Measurements from ENCODE around the gene PPP1R7.
A peak's percentile ranks its signal among the peaks of the same experiment; 100 is the strongest.
"Not testable (repeated sequence)": the region's sequence is repeated elsewhere in the genome, so short reads cannot be mapped to it uniquely, and the experiment has no call there.

Gene PPP1R7, protein sequence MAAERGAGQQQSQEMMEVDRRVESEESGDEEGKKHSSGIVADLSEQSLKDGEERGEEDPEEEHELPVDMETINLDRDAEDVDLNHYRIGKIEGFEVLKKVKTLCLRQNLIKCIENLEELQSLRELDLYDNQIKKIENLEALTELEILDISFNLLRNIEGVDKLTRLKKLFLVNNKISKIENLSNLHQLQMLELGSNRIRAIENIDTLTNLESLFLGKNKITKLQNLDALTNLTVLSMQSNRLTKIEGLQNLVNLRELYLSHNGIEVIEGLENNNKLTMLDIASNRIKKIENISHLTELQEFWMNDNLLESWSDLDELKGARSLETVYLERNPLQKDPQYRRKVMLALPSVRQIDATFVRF

DNA sequence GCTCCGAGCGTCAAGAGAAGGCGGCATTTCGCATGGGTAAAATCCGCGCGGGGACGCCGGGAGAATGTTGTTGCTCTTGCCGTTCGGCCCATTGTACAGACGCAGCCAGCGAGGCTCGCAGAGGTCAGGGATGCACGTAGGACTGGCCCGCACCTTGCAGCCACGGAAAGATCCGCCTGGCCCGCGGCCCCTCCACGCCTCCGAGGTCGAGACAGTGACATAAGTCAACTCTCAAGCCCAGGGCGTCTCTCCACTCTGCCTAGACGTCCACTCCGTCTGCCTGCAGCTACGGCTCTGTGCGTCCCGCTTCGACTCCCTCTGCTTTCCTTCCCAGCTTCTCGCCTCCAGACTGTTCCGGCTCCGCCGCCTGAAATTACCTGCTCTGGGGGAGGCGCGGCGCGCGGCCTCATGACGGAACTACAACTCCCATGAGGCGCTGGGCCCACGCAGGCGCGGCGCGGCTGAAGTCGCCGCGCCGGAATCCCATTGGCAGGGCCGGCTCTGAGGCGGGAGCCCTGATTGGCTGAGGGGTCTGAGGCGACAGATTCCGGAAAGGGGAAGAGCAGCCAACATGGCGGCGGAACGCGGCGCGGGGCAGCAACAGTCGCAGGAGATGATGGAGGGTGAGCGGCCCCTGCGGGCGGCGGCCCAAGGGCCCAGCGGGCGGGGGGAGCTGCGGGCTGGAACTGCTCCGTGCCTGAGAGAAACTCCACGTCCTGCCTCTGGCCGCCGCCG is at the start of gene PPP1R7:
TSS of gene PPP1R7 (plus strand) at position 543 of the 735 bp plus-strand sequence. CDS start at position 572, 29 bp downstream.
- peak; percentile 90 for DNase-seq

DNA sequence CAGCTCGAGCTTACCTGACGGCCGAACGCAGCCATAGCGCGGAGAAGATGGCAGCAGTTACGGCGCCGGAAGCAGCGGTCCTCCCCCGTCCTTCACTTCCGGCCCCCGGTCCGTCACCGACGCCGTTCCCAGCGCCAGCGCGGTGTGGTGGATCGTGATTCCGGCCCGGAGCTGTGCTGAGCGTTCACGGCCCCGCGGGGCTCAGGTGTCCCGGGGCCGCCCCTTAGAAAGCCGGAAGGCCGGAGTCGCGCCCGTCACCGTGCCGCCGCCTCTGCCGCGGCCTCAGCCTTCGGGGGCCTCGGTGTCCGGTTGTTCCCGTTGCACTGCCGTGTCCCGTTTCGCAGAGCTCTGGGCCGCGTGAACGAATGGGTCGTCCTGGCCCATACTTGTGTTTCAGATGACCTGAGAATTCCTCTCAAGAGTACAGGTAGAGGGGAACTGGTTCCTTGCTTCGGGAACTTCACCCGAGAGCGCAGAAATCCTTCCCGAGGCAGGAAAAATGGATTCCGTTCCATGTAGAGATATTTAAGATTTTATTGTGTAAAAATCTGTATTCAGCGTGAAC is 47.9 kb upstream of the PPP1R7 start, which contains the start of gene MTERF4:
TSS of gene MTERF4 (minus strand) at position 49 of the 565 bp plus-strand sequence. CDS start at position 35, 14 bp downstream.
- DNase-seq: peak; percentile 86

DNA sequence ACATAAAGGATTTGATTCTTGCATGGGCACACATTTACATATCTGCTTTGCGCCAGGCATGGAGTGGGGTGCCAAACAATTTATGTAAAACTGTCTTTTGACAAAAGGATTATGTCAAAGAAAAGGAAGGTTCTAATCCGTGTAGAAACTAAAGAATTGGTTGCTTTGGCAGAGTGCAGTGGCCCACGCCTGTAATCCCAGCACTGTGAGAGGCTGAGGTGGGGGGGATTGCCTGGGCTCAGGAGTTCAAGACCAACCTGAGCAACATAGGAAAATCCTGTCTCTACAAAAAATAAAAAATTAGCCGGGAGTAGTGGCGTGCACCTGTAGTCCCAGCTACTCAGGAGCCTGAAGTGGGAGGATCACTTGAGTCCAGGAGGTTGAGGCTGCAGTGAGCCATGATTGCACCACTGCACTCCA is 47.1 kb upstream of the PPP1R7 start:
- DNase-seq: no peak

- DNase-seq: not testable (repeated sequence)
These were observed 45.7 kb upstream of the PPP1R7 start for GRCh38 chr2:241104611-241105010.

- DNase-seq: no peak
These were observed 44.6 kb upstream of the PPP1R7 start for GRCh38 chr2:241105641-241106040.

- DNase-seq: no peak
These were observed 43.1 kb upstream of the PPP1R7 start for GRCh38 chr2:241107031-241107783.

DNA sequence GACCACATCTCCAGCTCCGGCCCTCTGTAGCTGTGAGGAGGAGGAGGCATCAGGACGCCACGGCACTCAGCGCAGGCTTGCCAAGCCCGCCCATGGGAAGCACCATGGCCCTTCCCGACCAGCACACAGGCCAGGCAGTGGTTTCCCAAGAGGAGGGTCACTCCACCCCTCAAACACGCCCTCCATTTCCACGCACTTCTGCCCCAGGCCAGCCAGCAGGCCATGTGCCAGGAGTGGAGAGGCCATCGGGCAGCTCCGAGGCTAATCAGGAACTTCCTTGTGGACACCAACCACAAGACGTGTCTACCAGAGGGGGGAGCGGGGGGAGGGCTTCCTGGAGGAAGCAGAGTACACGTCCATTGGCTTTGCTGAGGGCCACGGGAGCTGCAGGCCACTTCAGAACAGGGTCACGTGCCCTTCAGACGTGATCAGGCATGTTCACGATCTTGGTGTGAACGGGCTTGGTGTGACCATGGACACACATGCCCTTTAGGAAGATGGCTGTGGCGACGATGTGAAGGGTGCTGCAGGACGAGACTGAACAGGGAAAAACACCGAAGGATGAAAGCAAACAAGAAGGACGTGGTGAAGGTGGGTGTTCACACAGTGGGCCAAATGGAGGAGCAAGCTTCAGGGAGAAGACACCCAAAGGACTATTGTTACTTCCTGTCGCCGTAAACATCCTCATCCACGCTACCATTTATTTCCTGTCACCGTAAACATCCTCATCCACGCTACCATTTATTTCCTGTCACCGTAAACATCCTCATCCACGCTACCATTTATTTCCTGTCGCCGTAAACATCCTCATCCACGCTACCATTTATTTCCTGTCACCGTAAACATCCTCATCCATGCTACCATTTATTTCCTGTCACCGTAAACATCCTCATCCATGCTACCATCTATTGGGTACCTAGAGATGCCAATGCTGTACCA is 41.7 kb upstream of the PPP1R7 start:
- DNase-seq: no peak

GRCh38 chr2:241109210-241110088 is 40.8 kb upstream of the PPP1R7 start:
- DNase-seq: no peak

DNA sequence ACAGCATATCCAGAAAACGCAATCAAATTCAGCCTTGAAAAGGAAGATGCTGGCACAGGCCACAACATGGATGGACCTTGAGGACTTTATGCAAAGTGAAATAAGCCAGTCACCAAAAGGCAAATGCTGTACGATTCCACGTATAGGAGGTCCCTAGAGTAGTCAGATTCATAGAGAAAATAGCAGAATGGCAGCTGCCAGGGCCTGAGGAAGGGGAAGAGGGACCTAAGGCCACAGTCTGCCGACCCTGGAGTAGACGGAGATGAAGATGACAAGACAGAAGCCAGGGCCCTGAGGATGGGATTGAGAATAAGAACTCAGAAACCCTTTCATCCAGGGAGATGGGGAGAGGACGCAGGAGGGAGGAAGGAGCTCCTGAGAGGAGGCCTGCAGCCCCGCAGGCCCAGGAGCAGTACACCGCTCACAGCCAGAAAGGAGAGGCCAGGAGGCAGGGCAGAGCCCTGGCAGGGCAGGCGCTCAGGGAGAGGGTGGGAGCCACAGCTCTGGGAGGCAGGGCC is 40.1 kb upstream of the PPP1R7 start:
- no peak for DNase-seq

GRCh38 chr2:241110607-241111439 is 39.4 kb upstream of the PPP1R7 start:
- no peak for DNase-seq

- no peak for DNase-seq
These were observed 38.8 kb upstream of the PPP1R7 start for GRCh38 chr2:241111440-241111805.

- DNase-seq: no peak
These were observed 38.2 kb upstream of the PPP1R7 start for GRCh38 chr2:241112046-241112445.

GRCh38 chr2:241112592-241112991 is 37.7 kb upstream of the PPP1R7 start:
- no peak for DNase-seq

DNA sequence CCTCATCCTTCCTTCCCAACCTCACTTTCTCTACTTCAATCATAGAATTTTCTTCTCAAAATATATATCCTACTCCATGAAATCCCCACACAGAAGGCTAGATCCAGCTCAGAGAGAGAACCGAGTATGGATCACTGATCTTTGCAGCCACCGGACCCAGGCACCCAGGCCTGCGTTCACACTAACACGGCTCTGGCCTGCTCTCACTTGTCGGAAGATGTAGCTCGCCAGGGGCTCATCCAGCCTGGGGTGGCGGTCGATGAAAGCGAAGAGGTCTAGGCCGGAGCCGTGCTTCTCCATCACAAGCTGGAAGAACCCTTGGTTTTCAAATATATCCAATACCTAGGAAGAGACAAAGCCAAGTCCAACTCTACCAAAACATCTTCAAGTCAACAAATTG is 35.4 kb upstream of the PPP1R7 start:
- DNase-seq: no peak

DNA sequence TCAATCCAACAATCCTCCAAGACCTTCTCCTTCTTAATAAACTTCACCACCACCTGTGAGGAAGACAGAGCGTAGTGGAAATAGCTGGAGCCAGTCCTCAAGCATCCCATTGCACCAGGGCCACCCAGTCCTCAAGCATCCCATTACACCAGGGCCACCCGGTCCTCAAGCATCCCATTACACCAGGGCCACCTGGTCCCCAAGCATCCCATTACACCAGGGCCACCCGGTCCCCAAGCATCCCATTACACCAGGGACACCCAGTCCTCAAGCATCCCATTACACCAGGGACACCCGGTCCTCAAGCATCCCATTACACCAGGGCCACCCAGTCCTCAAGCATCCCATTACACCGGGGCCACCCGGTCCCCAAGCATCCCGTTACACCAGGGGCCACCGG is 34.9 kb upstream of the PPP1R7 start:
- DNase-seq: no peak

DNA sequence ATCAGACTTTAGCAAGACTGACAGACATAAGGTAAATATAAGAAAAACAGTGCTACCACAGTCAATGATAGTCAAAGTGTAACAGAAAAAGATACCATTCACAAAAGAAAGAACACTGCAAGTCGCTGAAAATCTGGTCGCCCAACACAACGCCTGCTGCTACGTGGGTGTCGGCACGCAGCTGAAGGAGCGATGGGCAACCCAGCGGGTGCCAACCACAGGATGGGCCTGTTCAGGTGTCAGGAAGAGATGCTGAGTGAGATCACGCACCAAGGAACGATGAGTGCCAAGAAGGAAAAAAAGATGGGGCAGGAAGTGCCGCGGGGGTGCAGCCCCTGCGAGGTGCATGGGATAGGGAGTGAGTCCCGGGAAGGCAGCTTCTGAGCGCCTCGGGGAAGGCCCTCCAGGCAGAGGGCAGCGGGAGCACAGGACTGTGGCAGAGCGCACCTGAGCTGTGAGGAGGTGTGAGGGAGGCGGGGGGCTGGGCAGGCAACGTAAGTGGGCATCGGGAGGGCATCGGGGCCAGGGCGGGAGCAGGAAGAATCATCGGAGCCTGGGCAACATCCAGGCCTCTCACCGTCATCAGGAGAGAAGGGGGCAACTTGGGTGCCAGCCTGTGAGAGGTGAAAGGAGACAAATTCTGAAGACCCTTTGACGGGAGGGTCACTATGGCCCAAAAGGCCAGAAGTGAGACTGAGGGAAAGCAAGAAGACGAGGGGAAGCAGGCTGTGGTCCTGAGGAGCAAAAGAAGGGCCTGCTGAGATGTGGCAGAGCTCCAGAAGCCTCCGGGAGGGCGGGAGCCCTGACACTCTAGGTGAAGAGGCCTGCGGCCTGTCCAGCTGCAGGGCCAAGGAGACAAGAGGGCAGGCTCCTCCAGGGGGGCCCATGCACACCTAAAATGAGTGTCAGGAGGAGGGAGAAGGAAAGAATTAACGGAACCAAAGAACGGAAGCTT is 33.4 kb upstream of the PPP1R7 start:
- DNase-seq: no peak

- no peak for DNase-seq
These were observed 31.3 kb upstream of the PPP1R7 start for GRCh38 chr2:241118737-241119505.

GRCh38 chr2:241120440-241120839 is 29.8 kb upstream of the PPP1R7 start:
- no peak for DNase-seq
